Hepatocyte (in vitro differentiated cells): ENCODE results near the gene IQGAP2.

Source experiments
- EZH2 ChIP-seq: fragments of 200-600 bp; sonication (generic); IDR thresholded peaks from 2 replicates; pipeline ENCODE4 v1.6.1; 2016; ENCODE audit warnings: antibody characterized with exemption, mild to moderate bottlenecking, borderline replicate concordance
- EZH2phosphoT487 ChIP-seq: fragments of 200-600 bp; sonication (generic); IDR thresholded peaks from one replicate; pipeline ENCODE4 v1.6.1; 2018; ENCODE audit warnings: antibody characterized with exemption, mild to moderate bottlenecking, low read depth, moderate library complexity; ENCODE audit not compliant: unreplicated experiment, severe bottlenecking
- TF ChIP-seq, protein P1 (sequence below): fragments of 200-600 bp; sonication (generic); IDR thresholded peaks from 2 replicates; pipeline ENCODE4 v1.5.1; 2016; ENCODE audit warnings: antibody characterized with exemption, mild to moderate bottlenecking; ENCODE audit not compliant: poor library complexity

DNA sequence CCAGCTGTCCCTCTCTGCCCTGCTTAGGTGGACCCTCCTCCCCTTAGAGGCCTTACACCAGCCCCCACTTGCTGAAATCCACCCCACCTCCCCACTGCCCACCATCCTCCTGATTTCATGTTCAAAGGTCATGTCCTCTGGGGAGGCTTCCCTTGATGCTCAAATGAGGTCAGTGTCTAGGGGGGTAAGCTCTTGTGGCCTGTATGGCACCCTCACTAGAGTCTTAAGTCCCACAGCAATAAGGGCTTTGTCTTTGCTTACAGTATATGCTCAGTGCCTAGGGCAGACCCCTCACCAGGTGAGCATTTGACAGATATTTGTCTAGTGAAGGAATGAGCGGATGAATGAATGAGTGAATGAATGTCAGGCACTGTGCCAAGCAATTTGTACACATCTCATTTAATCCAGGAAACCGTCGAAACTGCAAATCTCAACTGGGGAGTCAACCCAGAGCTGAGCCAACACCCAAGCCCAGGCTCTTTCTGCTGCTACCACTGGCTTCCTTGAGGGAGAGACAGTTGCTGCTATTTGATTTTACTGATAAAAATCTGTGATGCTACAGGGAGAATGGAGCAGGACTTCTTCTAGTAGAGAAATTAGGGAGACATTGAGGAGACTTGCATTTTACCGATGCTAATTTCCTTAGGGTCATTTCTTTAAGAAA, 101.9 kb downstream of the IQGAP2 start:
- TF ChIP-seq EZH2phosphoT487 (no peak), EZH2 (no peak)
- TF ChIP-seq, protein P1, sequence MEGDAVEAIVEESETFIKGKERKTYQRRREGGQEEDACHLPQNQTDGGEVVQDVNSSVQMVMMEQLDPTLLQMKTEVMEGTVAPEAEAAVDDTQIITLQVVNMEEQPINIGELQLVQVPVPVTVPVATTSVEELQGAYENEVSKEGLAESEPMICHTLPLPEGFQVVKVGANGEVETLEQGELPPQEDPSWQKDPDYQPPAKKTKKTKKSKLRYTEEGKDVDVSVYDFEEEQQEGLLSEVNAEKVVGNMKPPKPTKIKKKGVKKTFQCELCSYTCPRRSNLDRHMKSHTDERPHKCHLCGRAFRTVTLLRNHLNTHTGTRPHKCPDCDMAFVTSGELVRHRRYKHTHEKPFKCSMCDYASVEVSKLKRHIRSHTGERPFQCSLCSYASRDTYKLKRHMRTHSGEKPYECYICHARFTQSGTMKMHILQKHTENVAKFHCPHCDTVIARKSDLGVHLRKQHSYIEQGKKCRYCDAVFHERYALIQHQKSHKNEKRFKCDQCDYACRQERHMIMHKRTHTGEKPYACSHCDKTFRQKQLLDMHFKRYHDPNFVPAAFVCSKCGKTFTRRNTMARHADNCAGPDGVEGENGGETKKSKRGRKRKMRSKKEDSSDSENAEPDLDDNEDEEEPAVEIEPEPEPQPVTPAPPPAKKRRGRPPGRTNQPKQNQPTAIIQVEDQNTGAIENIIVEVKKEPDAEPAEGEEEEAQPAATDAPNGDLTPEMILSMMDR = no peak
